Neuronal stem cell (in vitro differentiated cells): Measurements from ENCODE around the gene ZDHHC15.
"Not testable (repeated sequence)": the region's sequence is repeated elsewhere in the genome, so short reads cannot be mapped to it uniquely, and the experiment has no call there.

ENCODE experiments used
- DNase-seq: peaks from one replicate; pipeline ENCODE4 v3.0.0-alpha.2; 2013; ENCODE audit warnings: low spot score
- H2AFZ ChIP-seq: one replicate; pipeline ENCODE4 v1.6.1; 2013; ENCODE audit warnings: mild to moderate bottlenecking, low read length, inconsistent platforms
- H2AK5ac ChIP-seq: 2 replicates; pipeline ENCODE4 v1.6.1; 2013; ENCODE audit warnings: low read depth, mild to moderate bottlenecking, inconsistent platforms, low read length, moderate library complexity, mixed read lengths
- H2BK120ac ChIP-seq: 2 replicates; pipeline ENCODE4 v1.6.1; 2013; ENCODE audit warnings: low read depth, mild to moderate bottlenecking, inconsistent platforms, low read length, moderate library complexity, mixed read lengths
- H2BK12ac ChIP-seq: one replicate; pipeline ENCODE4 v1.6.1; 2013; ENCODE audit warnings: low read length, inconsistent platforms
- H2BK15ac ChIP-seq: 2 replicates; pipeline ENCODE4 v1.6.1; 2013; ENCODE audit warnings: mild to moderate bottlenecking, low read length, inconsistent platforms, mixed read lengths
- H2BK5ac ChIP-seq: one replicate; pipeline ENCODE4 v1.6.1; 2013; ENCODE audit warnings: inconsistent platforms, mild to moderate bottlenecking, low read length, moderate library complexity
- H3K14ac ChIP-seq: one replicate; pipeline ENCODE4 v1.6.1; 2013; ENCODE audit warnings: low read length, inconsistent platforms
- H3K18ac ChIP-seq: 2 replicates; pipeline ENCODE4 v1.6.1; 2013; ENCODE audit warnings: low read length, inconsistent platforms
- H3K23ac ChIP-seq: 2 replicates; pipeline ENCODE4 v1.6.1; 2013; ENCODE audit warnings: low read depth, mild to moderate bottlenecking, mixed read lengths, low read length, inconsistent platforms; ENCODE audit not compliant: poor library complexity
- H3K27ac ChIP-seq: replicated peaks from 3 replicates; pipeline ENCODE4 v1.5.1; 2013; ENCODE audit warnings: low read length, inconsistent platforms
- H3K27me3 ChIP-seq, 3 experiments: 2 replicates each; pipeline ENCODE4 v1.6.1; 2013; ENCODE audit warnings: low read length in 3 of 3, mild to moderate bottlenecking in 2 of 3, inconsistent platforms in 1 of 3, low read depth in 1 of 3, mixed read lengths in 1 of 3, moderate library complexity in 1 of 3; ENCODE audit not compliant: control insufficient read depth in 3 of 3, insufficient read depth in 3 of 3
- H3K36me3 ChIP-seq, 2 donors: replicated peaks in 1 of 2; 2 replicates each; pipeline ENCODE4 v1.6.1; 2013; ENCODE audit warnings: low read length in 2 of 2; ENCODE audit not compliant: control insufficient read depth in 2 of 2, insufficient read depth in 2 of 2
- H3K4ac ChIP-seq: 2 replicates; pipeline ENCODE4 v1.6.1; 2013; ENCODE audit warnings: inconsistent platforms, mild to moderate bottlenecking, low read length, moderate library complexity
- H3K4me1 ChIP-seq, 2 donors: 1 replicate in 1 of 2; 2 replicates in 1 of 2; pipeline ENCODE4 v1.6.1; 2013; ENCODE audit warnings: low read length in 2 of 2, low read depth in 1 of 2; ENCODE audit not compliant: control insufficient read depth in 2 of 2, insufficient read depth in 1 of 2
- H3K4me2 ChIP-seq: one replicate; pipeline ENCODE4 v1.6.1; 2013; ENCODE audit warnings: mild to moderate bottlenecking, low read length, inconsistent platforms; ENCODE audit not compliant: insufficient read depth, poor library complexity, severe bottlenecking
- H3K4me3 ChIP-seq, 2 donors: 2 replicates each; pipeline ENCODE4 v1.5.1; 2013; ENCODE audit warnings: low read length in 2 of 2, mild to moderate bottlenecking in 2 of 2, inconsistent platforms in 1 of 2, moderate library complexity in 1 of 2
- H3K79me1 ChIP-seq: one replicate; pipeline ENCODE4 v1.6.1; 2013; ENCODE audit warnings: low read depth, mild to moderate bottlenecking, inconsistent platforms, low read length, moderate library complexity
- H3K9ac ChIP-seq: one replicate; pipeline ENCODE4 v1.6.1; 2013; ENCODE audit warnings: mild to moderate bottlenecking, low read depth, low read length, inconsistent platforms; ENCODE audit not compliant: poor library complexity
- H3K9me3 ChIP-seq, 2 donors: replicated peaks in 1 of 2; 2 replicates each; pipeline versions ENCODE3 to v1.6.1; 2013; ENCODE audit warnings: low read length in 2 of 2, mild to moderate bottlenecking in 2 of 2, inconsistent platforms in 1 of 2, low read depth in 1 of 2, mixed read lengths in 1 of 2, moderate library complexity in 1 of 2; ENCODE audit not compliant: control insufficient read depth in 2 of 2, insufficient read depth in 1 of 2
- H4K8ac ChIP-seq: one replicate; pipeline ENCODE4 v1.6.1; 2013; ENCODE audit warnings: low read depth, mild to moderate bottlenecking, inconsistent platforms, low read length, moderate library complexity
- H4K91ac ChIP-seq: one replicate; pipeline ENCODE4 v1.6.1; 2013; ENCODE audit warnings: low read length, low read depth, mild to moderate bottlenecking, inconsistent platforms; ENCODE audit not compliant: poor library complexity
- WGBS, 2 donors: extraction: QIAGEN DNeasy Blood & Tissue Kit; methylation state at CpG; one replicate each; pipeline ENCODE4 v1.1.7; 2013; ENCODE audit warnings: missing lambda C conversion rate in 2 of 2, mixed read lengths in 1 of 2; ENCODE audit not compliant: insufficient read length in 2 of 2, insufficient replicate concordance in 1 of 2; ENCODE audit errors: extremely low coverage in 2 of 2; 5-methylcytosine and 5-hydroxymethylcytosine counted together

ZDHHC15 gene

GRCh38 chrX:75366861-75367260 is 156.0 kb downstream of the ZDHHC15 start:
- H3K4me1 ChIP-seq: no peaks in the 10 kb centered on the region
- no peak overlapping the region for H3K4ac ChIP-seq
- no peak overlapping the region for H3K4me2 ChIP-seq
- no peak overlapping the region for H2AFZ ChIP-seq
- WGBS, 2 donors: no CpG with 5 or more reads among the region's 2 CpGs
- H3K4me3 ChIP-seq: no peak overlapping the region
- no peak for DNase-seq
- H4K8ac ChIP-seq: no peak overlapping the region
- no peak overlapping the region for H2BK12ac ChIP-seq
- no peaks in the 10 kb centered on the region for H3K79me1 ChIP-seq
- H3K9me3 ChIP-seq: no peaks in the 10 kb centered on the region
- H2BK120ac ChIP-seq: no peak overlapping the region
- H3K27me3 ChIP-seq: no peaks in the 10 kb centered on the region
- H2AK5ac ChIP-seq: no peak overlapping the region
- no peak overlapping the region for H2BK15ac ChIP-seq
- H4K91ac ChIP-seq: no peak overlapping the region
- no peak overlapping the region for H3K18ac ChIP-seq
- H3K27ac ChIP-seq: no peak overlapping the region
- no peak overlapping the region for H2BK5ac ChIP-seq
- no peaks in the 10 kb centered on the region for H3K36me3 ChIP-seq
- H3K23ac ChIP-seq: no peak overlapping the region
- H3K14ac ChIP-seq: no peak overlapping the region
- H3K9ac ChIP-seq: no peak overlapping the region

GRCh38 chrX:75365243-75365975 is 157.4 kb downstream of the ZDHHC15 start:
- H3K27ac ChIP-seq: no peak overlapping the region
- H2BK5ac ChIP-seq: no peak overlapping the region
- no peak overlapping the region for H2AK5ac ChIP-seq
- H3K79me1 ChIP-seq: no peaks in the 10 kb centered on the region
- H4K8ac ChIP-seq: no peak overlapping the region
- no peak overlapping the region for H3K14ac ChIP-seq
- no peaks in the 10 kb centered on the region for H3K36me3 ChIP-seq
- no peak overlapping the region for H3K23ac ChIP-seq
- H3K4me2 ChIP-seq: no peak overlapping the region
- H3K4me3 ChIP-seq: no peak overlapping the region
- H2BK12ac ChIP-seq: no peak overlapping the region
- no peak overlapping the region for H3K18ac ChIP-seq
- no peak overlapping the region for H2BK120ac ChIP-seq
- no peak overlapping the region for H3K9ac ChIP-seq
- H2BK15ac ChIP-seq: no peak overlapping the region
- no peaks in the 10 kb centered on the region for H3K4me1 ChIP-seq
- no peak overlapping the region for H2AFZ ChIP-seq
- H4K91ac ChIP-seq: no peak overlapping the region
- H3K9me3 ChIP-seq: no peaks in the 10 kb centered on the region
- no peak for DNase-seq
- WGBS, 2 donors: no CpG with 5 or more reads among the region's 1 CpG
- no peaks in the 10 kb centered on the region for H3K27me3 ChIP-seq
- no peak overlapping the region for H3K4ac ChIP-seq

GRCh38 chrX:75361788-75362187 is 161.0 kb downstream of the ZDHHC15 start:
- no peak overlapping the region for H4K8ac ChIP-seq

GRCh38 chrX:75348601-75349000 is 174.2 kb downstream of the ZDHHC15 start:
- H3K27me3 ChIP-seq, H3K36me3 ChIP-seq, H2AK5ac ChIP-seq, H4K91ac ChIP-seq, H4K8ac ChIP-seq, H2BK15ac ChIP-seq, H3K9ac ChIP-seq, H3K4ac ChIP-seq, H2BK120ac ChIP-seq, DNase-seq, H3K79me1 ChIP-seq, H3K23ac ChIP-seq, H3K27ac ChIP-seq, H3K14ac ChIP-seq, H3K4me2 ChIP-seq, H2BK5ac ChIP-seq, H2BK12ac ChIP-seq, H3K4me1 ChIP-seq, H3K18ac ChIP-seq, H3K9me3 ChIP-seq, H3K4me3 ChIP-seq, H2AFZ ChIP-seq: not testable (repeated sequence)

More at GRCh38 chrX:75361788-75362187, 161.0 kb downstream of the ZDHHC15 start:
- Histone ChIP-seq H3K23ac (no peak overlapping the region), H3K9me3 (no peaks in the 10 kb centered on the region), H4K91ac (no peak overlapping the region), H3K9ac (no peak overlapping the region), H2AFZ (no peak overlapping the region), H2BK12ac (no peak overlapping the region), H2AK5ac (no peak overlapping the region), H3K18ac (no peak overlapping the region), H2BK5ac (no peak overlapping the region), H3K4ac (no peak overlapping the region), H3K27me3 (no peaks in the 10 kb centered on the region), H3K27ac (no peak overlapping the region), H3K4me3 (no peak overlapping the region), H3K14ac (no peak overlapping the region), H2BK15ac (no peak overlapping the region), H2BK120ac (no peak overlapping the region), H3K36me3 (no peaks in the 10 kb centered on the region), H3K4me2 (no peak overlapping the region), H3K4me1 (no peaks in the 10 kb centered on the region), H3K79me1 (no peaks in the 10 kb centered on the region)
- no peak for DNase-seq
